ENCODE data around the gene GALNS. TPM values are rescaled to one million over a fixed set of nuclear protein-coding genes. Genes with fewer than 3 reads are reported as not detected.
A peak's percentile ranks its signal among the peaks of the same experiment; 100 is the strongest.

GALNS gene
- total RNA-seq, 2 experiments from 2014 or later: 18.4 to 19.7 TPM

- H3K9me3 ChIP-seq (ENCODE audit: control insufficient read depth in 1 of 2, insufficient read depth in 1 of 2, low read length in 2 of 2): no peaks in the 10 kb centered on the region
- TF ChIP-seq, protein P1, sequence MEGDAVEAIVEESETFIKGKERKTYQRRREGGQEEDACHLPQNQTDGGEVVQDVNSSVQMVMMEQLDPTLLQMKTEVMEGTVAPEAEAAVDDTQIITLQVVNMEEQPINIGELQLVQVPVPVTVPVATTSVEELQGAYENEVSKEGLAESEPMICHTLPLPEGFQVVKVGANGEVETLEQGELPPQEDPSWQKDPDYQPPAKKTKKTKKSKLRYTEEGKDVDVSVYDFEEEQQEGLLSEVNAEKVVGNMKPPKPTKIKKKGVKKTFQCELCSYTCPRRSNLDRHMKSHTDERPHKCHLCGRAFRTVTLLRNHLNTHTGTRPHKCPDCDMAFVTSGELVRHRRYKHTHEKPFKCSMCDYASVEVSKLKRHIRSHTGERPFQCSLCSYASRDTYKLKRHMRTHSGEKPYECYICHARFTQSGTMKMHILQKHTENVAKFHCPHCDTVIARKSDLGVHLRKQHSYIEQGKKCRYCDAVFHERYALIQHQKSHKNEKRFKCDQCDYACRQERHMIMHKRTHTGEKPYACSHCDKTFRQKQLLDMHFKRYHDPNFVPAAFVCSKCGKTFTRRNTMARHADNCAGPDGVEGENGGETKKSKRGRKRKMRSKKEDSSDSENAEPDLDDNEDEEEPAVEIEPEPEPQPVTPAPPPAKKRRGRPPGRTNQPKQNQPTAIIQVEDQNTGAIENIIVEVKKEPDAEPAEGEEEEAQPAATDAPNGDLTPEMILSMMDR (IDR thresholded peaks at IDR 0.05): no peak
- Mint-ChIP-seq H3K27ac (peak overlapping the region; percentile 89), H3K4me1 (ENCODE audit: low read depth) (peaks cover 52% of the 10 kb centered on the region), H3K27me3 (no peaks in the 10 kb centered on the region), H3K36me3 (ENCODE audit: low read depth) (no peaks in the 10 kb centered on the region), H3K9me3 (no peaks in the 10 kb centered on the region), H3K4me3 (peak overlapping the region; percentile 88)
- intact Hi-C loops (cut with DNase I, micrococcal nuclease): loop anchor here in 1 of 2 experiments (1.0 to 2.0 kb wide), 2 partner anchors 38 to 101 kb away; no protein-coding TSS in a partner anchor
- peak overlapping the region; percentile 75 to 77 for H3K27ac ChIP-seq (ENCODE audit: low read depth in 1 of 2, low read length in 2 of 2)
- POLR2A ChIA-PET: interaction anchor here (0.9 to 5.9 kb wide), 17 partner anchors 9 to 435 kb away, joined by 3 to 39 read pairs (median 11); partner anchors contain the start of genes APRT, GALNS, TRAPPC2L and ZNF778
- H3K4me1 ChIP-seq (ENCODE audit: insufficient read depth, low read length): peaks cover 71% of the 10 kb centered on the region
- ATAC-seq (ENCODE audit: poor library complexity): peak; percentile 19
- peak overlapping the region; percentile 63 for H3K4me3 ChIP-seq (ENCODE audit: low read length)
- DNase-seq: peak in 7 of 14 experiments; percentile 44 to 75 (median 65)
- peaks cover 7% of the 10 kb centered on the region for H3K36me3 ChIP-seq (ENCODE audit: insufficient read depth, low read length)
- CTCF ChIA-PET: interaction anchor here (1.1 to 7.0 kb wide), 9 partner anchors 16 to 726 kb away, joined by 3 to 58 read pairs (median 3); no protein-coding TSS in a partner anchor
- H3K27me3 ChIP-seq (ENCODE audit: control insufficient read depth in 1 of 2, insufficient read depth in 2 of 2, low read length in 2 of 2): no peaks in the 10 kb centered on the region
Observed at GRCh38 chr16:88782454-88783390, 74.0 kb downstream of the GALNS start.

GRCh38 chr16:88781140-88782077 lies 75.3 kb downstream of the GALNS start:
- H3K4me1 Mint-ChIP-seq (ENCODE audit: low read depth): peaks cover 52% of the 10 kb centered on the region
- TF ChIP-seq, protein P1 (IDR thresholded peaks at IDR 0.05): no peak
- peak; percentile 58 for ATAC-seq (ENCODE audit: poor library complexity)
- H3K4me3 ChIP-seq (ENCODE audit: low read length): peak overlapping the region; percentile 63
- no peaks in the 10 kb centered on the region for H3K9me3 ChIP-seq (ENCODE audit: control insufficient read depth in 1 of 2, insufficient read depth in 1 of 2, low read length in 2 of 2)
- peak overlapping the region; percentile 89 for H3K27ac Mint-ChIP-seq
- H3K4me3 Mint-ChIP-seq: peak overlapping the region; percentile 88
- peaks cover 11% of the 10 kb centered on the region for H3K36me3 ChIP-seq (ENCODE audit: insufficient read depth, low read length)
- peak overlapping the region; percentile 75 to 77 for H3K27ac ChIP-seq (ENCODE audit: low read depth in 1 of 2, low read length in 2 of 2)
- H3K27me3 ChIP-seq (ENCODE audit: control insufficient read depth in 1 of 2, insufficient read depth in 2 of 2, low read length in 2 of 2): no peaks in the 10 kb centered on the region
- peaks cover 74% of the 10 kb centered on the region for H3K4me1 ChIP-seq (ENCODE audit: insufficient read depth, low read length)
- DNase-seq: peak in 13 of 14 experiments; percentile 40 to 89 (median 63)
- intact Hi-C loops (cut with DNase I, micrococcal nuclease): loop anchor here in 1 of 2 experiments (1.0 to 2.0 kb wide), 3 partner anchors 21 to 100 kb away; partner anchors contain the start of gene CDT1
- CTCF ChIA-PET: interaction anchor here (1.0 to 7.0 kb wide), 11 partner anchors 15 to 727 kb away, joined by 3 to 58 read pairs (median 3); partner anchors contain the start of genes GALNS and TRAPPC2L
- POLR2A ChIA-PET: interaction anchor here (0.6 to 5.9 kb wide), 28 partner anchors 8 to 406 kb away, joined by 3 to 39 read pairs (median 5); partner anchors contain the start of genes APRT, GALNS, MVD and TRAPPC2L
- H3K9me3 Mint-ChIP-seq: no peaks in the 10 kb centered on the region
- H3K36me3 Mint-ChIP-seq (ENCODE audit: low read depth): no peaks in the 10 kb centered on the region
- H3K27me3 Mint-ChIP-seq: no peaks in the 10 kb centered on the region
